Activated B cell treated with CpG ODN at 0.5 μM for 24 hours (primary cell): ENCODE measurements around the gene AIPL1. TPM values are rescaled to one million over a fixed set of nuclear protein-coding genes. Genes with fewer than 3 reads are reported as not detected.

ENCODE experiments used
- ATAC-seq: fragments of 200-7000 bp; cut with Tn5 transposase; one replicate; pipeline ENCODE4 v1.10.0; 2021; ENCODE audit warnings: low read depth, mild to moderate bottlenecking, moderate library complexity
- CTCF ChIA-PET: fragments of 350-600 bp; sonication (Branson Sonifier 250); formaldehyde crosslinking; loops from one replicate; lab custom pipeline; 2021; ENCODE audit warnings: antibody characterized with exemption; lab: Charles Lee
- POLR2A ChIA-PET: fragments of 350-600 bp; sonication (Branson Sonifier 250); formaldehyde crosslinking; loops from one replicate; lab custom pipeline; 2021; ENCODE audit warnings: antibody characterized with exemption; lab: Charles Lee
- DNase-seq: peaks from one replicate; pipeline ENCODE4 v3.0.0; 2022
- H3K27ac Mint-ChIP-seq: one replicate; pipeline ENCODE4 v1.8.0; 2020; ENCODE audit warnings: mixed read lengths
- H3K27me3 Mint-ChIP-seq: one replicate; pipeline ENCODE4 v1.8.0; 2021; ENCODE audit warnings: mixed read lengths
- H3K36me3 Mint-ChIP-seq: one replicate; pipeline ENCODE4 v1.8.0; 2021; ENCODE audit warnings: low read depth, mixed read lengths
- H3K4me1 Mint-ChIP-seq: one replicate; pipeline ENCODE4 v1.8.0; 2021; ENCODE audit warnings: mixed read lengths
- H3K4me3 Mint-ChIP-seq: one replicate; pipeline ENCODE4 v1.8.0; 2020; ENCODE audit warnings: mild to moderate bottlenecking, mixed read lengths
- H3K9me3 Mint-ChIP-seq: one replicate; pipeline ENCODE4 v1.8.0; 2020; ENCODE audit warnings: mixed read lengths
- CTCF ChIP-seq: fragments of 200-600 bp; IDR thresholded peaks from one replicate; pipeline ENCODE4 v1.8.0; 2022; ENCODE audit warnings: antibody characterized with exemption, mild to moderate bottlenecking
- intact Hi-C: fragments of 100-400 bp; cut with micrococcal nuclease; formaldehyde crosslinking; loops from one replicate; pipeline ENCODE4 v1.15.1; 2024
- total RNA-seq: library from RNA; stranded (reverse); gene quantifications from 2 replicates; pipeline ENCODE4 v1.2.3, GENCODE V29; 2022

The AIPL1 gene
- total RNA-seq, 1 donor from 2014 or later: not detected

GRCh38 chr17:6457688-6458459, 23.0 kb upstream of the AIPL1 start:
- no peak overlapping the region for H3K27ac Mint-ChIP-seq
- no peaks in the 10 kb centered on the region for H3K9me3 Mint-ChIP-seq
- no peak overlapping the region for H3K4me3 Mint-ChIP-seq
- peaks cover 20% of the 10 kb centered on the region for H3K4me1 Mint-ChIP-seq
- no peaks in the 10 kb centered on the region for H3K27me3 Mint-ChIP-seq
- H3K36me3 Mint-ChIP-seq: no peaks in the 10 kb centered on the region
- DNase-seq (no peak), ATAC-seq (no peak)
- POLR2A ChIA-PET: no interaction called here
- CTCF ChIA-PET: no interaction called here
- no peak for TF ChIP-seq CTCF
- intact Hi-C loops: no loop called here

GRCh38 chr17:6456914-6457687, 22.2 kb upstream of the AIPL1 start:
- ATAC-seq (no peak), DNase-seq (no peak)
- Mint-ChIP-seq H3K4me3 (no peak overlapping the region), H3K27me3 (no peaks in the 10 kb centered on the region), H3K9me3 (no peaks in the 10 kb centered on the region), H3K4me1 (peaks cover 25% of the 10 kb centered on the region), H3K27ac (no peak overlapping the region), H3K36me3 (no peaks in the 10 kb centered on the region)
- POLR2A ChIA-PET: no interaction called here
- CTCF ChIA-PET: no interaction called here
- no peak for TF ChIP-seq CTCF
- intact Hi-C loops: no loop called here

DNA sequence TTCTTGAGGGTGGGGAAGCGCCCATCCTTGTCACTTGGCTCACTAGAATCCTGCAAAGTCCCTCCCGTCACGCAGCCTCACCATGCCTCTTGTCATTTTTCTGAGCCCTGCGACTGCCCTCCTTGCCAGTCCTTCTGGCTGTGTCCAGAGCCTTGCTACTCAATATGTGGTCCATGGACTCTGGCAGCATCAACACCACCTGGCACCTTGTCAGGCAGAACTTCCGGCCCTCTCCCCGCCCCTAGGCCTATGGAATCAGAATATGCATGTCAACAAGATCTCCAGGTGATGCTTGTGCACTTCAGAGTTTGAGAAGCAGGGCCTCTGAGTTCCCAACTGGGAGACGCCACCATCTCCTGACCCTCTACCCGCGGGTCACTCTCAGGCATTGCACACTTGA, 21.4 kb upstream of the AIPL1 start:
- H3K4me3 Mint-ChIP-seq: no peak overlapping the region
- H3K9me3 Mint-ChIP-seq: no peaks in the 10 kb centered on the region
- ATAC-seq: no peak
- POLR2A ChIA-PET: interaction anchor here (1.9 kb wide), 1 partner anchor 13 kb away, joined by 5 read pairs; the partner anchor contains the start of gene PIMREG
- no peaks in the 10 kb centered on the region for H3K36me3 Mint-ChIP-seq
- H3K27me3 Mint-ChIP-seq: no peaks in the 10 kb centered on the region
- no peak overlapping the region for H3K27ac Mint-ChIP-seq
- no peak for DNase-seq
- intact Hi-C loops: no loop called here
- H3K4me1 Mint-ChIP-seq: peaks cover 31% of the 10 kb centered on the region
- TF ChIP-seq CTCF: no peak
- CTCF ChIA-PET: no interaction called here

GRCh38 chr17:6455321-6455705, 20.4 kb upstream of the AIPL1 start:
- Mint-ChIP-seq H3K27ac (no peak overlapping the region), H3K4me1 (peaks cover 35% of the 10 kb centered on the region), H3K27me3 (no peaks in the 10 kb centered on the region), H3K4me3 (peak overlapping the region; percentile 36), H3K36me3 (no peaks in the 10 kb centered on the region), H3K9me3 (no peaks in the 10 kb centered on the region)
- TF ChIP-seq CTCF: no peak
- CTCF ChIA-PET: interaction anchor here (2.8 kb wide), 1 partner anchor 19 kb away, joined by 9 read pairs; no protein-coding TSS in a partner anchor
- POLR2A ChIA-PET: interaction anchor here (0.5 to 1.9 kb wide), 3 partner anchors 12 to 986 kb away, joined by 3 to 5 read pairs (median 4); partner anchors contain the start of genes DHX33 and PIMREG
- intact Hi-C loops: loop anchor here (1.0 kb wide), 1 partner anchor 11 kb away; the partner anchor contains the start of gene PIMREG
- peak; percentile 96 for ATAC-seq
- peak; percentile 46 for DNase-seq
